Activated B cell treated with CpG ODN at 0.5 μM for 24 hours (primary cell): ENCODE results near the gene GTPBP10. TPM values are rescaled to one million over a fixed set of nuclear protein-coding genes. Genes with fewer than 3 reads are reported as not detected.

Experiments used
- ATAC-seq: fragments of 200-7000 bp; cut with Tn5 transposase; one replicate; pipeline ENCODE4 v1.10.0; 2021; ENCODE audit warnings: low read depth, mild to moderate bottlenecking, moderate library complexity
- CTCF ChIA-PET: fragments of 350-600 bp; sonication (Branson Sonifier 250); formaldehyde crosslinking; loops from one replicate; lab custom pipeline; 2021; ENCODE audit warnings: antibody characterized with exemption; lab: Charles Lee
- POLR2A ChIA-PET: fragments of 350-600 bp; sonication (Branson Sonifier 250); formaldehyde crosslinking; loops from one replicate; lab custom pipeline; 2021; ENCODE audit warnings: antibody characterized with exemption; lab: Charles Lee
- DNase-seq: peaks from one replicate; pipeline ENCODE4 v3.0.0; 2022
- H3K27ac Mint-ChIP-seq: one replicate; pipeline ENCODE4 v1.8.0; 2020; ENCODE audit warnings: mixed read lengths
- H3K27me3 Mint-ChIP-seq: one replicate; pipeline ENCODE4 v1.8.0; 2021; ENCODE audit warnings: mixed read lengths
- H3K36me3 Mint-ChIP-seq: one replicate; pipeline ENCODE4 v1.8.0; 2021; ENCODE audit warnings: low read depth, mixed read lengths
- H3K4me1 Mint-ChIP-seq: one replicate; pipeline ENCODE4 v1.8.0; 2021; ENCODE audit warnings: mixed read lengths
- H3K4me3 Mint-ChIP-seq: one replicate; pipeline ENCODE4 v1.8.0; 2020; ENCODE audit warnings: mild to moderate bottlenecking, mixed read lengths
- H3K9me3 Mint-ChIP-seq: one replicate; pipeline ENCODE4 v1.8.0; 2020; ENCODE audit warnings: mixed read lengths
- intact Hi-C: fragments of 100-400 bp; cut with micrococcal nuclease; formaldehyde crosslinking; loops from one replicate; pipeline ENCODE4 v1.15.1; 2024
- total RNA-seq: library from RNA; stranded (reverse); gene quantifications from 2 replicates; pipeline ENCODE4 v1.2.3, GENCODE V29; 2022
- TF ChIP-seq, protein P1 (sequence below): fragments of 200-600 bp; IDR thresholded peaks from one replicate; pipeline ENCODE4 v1.8.0; 2022; ENCODE audit warnings: antibody characterized with exemption, mild to moderate bottlenecking

Gene GTPBP10
- total RNA-seq, 1 donor from 2014 or later, result 28.8 TPM

DNA sequence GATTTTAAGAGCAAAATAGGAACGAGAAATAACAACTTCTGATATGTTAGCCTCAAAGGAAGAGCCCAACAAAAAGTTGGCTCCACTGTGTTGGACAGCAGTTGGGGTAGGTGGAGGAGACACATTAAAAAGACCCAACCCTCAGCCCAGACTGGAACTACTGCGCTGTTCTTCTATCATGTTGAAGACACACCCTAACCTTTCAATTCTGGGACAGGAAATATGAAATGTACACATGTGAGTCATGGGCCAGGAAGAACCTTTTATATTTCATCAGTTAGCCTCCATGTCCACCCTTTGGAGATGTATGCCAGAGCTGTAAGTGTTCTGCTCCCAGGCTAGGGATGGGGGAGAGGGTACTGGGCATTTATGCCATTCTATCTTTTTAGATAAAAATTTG is 78.9 kb downstream of the GTPBP10 start:
- CTCF ChIA-PET, result no interaction called here
- ATAC-seq (no peak), DNase-seq (no peak)
- Mint-ChIP-seq H3K36me3 (no peaks in the 10 kb centered on the region), H3K4me1 (no peaks in the 10 kb centered on the region), H3K4me3 (no peak overlapping the region), H3K27ac (no peak overlapping the region), H3K9me3 (no peaks in the 10 kb centered on the region), H3K27me3 (peaks cover 2% of the 10 kb centered on the region)
- TF ChIP-seq, protein P1, sequence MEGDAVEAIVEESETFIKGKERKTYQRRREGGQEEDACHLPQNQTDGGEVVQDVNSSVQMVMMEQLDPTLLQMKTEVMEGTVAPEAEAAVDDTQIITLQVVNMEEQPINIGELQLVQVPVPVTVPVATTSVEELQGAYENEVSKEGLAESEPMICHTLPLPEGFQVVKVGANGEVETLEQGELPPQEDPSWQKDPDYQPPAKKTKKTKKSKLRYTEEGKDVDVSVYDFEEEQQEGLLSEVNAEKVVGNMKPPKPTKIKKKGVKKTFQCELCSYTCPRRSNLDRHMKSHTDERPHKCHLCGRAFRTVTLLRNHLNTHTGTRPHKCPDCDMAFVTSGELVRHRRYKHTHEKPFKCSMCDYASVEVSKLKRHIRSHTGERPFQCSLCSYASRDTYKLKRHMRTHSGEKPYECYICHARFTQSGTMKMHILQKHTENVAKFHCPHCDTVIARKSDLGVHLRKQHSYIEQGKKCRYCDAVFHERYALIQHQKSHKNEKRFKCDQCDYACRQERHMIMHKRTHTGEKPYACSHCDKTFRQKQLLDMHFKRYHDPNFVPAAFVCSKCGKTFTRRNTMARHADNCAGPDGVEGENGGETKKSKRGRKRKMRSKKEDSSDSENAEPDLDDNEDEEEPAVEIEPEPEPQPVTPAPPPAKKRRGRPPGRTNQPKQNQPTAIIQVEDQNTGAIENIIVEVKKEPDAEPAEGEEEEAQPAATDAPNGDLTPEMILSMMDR, result no peak
- POLR2A ChIA-PET, result no interaction called here
- intact Hi-C loops, result loop anchor here (10.0 kb wide), 1 partner anchor 1881 kb away; no protein-coding TSS in a partner anchor

DNA sequence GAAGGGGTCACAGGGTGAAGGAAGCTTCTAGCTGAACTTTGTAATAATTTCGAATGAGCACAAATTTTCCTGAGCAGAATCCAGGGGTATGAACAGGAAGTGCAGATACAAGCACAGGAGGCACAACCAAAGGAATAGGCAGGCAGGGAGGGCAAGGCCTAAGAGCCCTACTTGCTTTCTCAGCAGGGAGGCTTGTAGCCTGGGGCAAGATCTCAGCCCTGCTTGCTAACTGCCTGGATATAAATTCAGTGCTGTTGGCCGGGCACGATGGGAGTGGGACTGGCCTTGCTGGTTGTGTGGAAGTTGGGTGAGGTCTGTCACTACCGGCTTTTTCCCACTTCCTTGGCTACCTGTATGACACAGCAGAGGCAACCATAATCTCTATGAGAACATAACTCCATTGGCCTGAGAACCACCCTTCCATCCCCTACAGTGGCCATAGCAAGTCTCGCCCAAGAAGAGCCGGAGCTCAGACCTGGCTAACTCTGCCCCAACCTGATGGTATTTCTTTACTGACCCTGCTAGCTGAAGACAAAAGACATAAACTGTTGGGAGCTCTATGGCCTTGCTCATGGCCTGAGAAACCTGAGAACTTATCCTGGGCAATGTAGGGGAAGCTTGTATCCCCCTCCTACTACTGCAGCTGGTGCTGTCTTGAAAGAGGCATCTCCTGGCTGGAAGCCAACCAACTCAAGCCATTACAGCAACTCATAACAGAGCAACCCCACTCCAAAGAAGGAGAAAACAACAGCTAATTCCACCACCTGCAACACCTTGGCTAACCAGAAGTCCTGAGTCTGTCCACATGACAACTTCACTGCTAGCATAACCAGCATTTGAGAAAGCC is 84.3 kb downstream of the GTPBP10 start:
- ATAC-seq (no peak), DNase-seq (no peak)
- POLR2A ChIA-PET, result no interaction called here
- no peak overlapping the region for H3K4me3 Mint-ChIP-seq
- no peaks in the 10 kb centered on the region for H3K36me3 Mint-ChIP-seq
- intact Hi-C loops, result no loop called here
- H3K27ac Mint-ChIP-seq, result no peak overlapping the region
- CTCF ChIA-PET, result interaction anchor here (0.9 to 1.5 kb wide), 5 partner anchors 9 to 278 kb away, joined by 3 to 5 read pairs (median 3); partner anchors contain the start of gene STEAP1
- H3K9me3 Mint-ChIP-seq, result peaks cover 9% of the 10 kb centered on the region
- TF ChIP-seq, protein P1, result no peak
- H3K27me3 Mint-ChIP-seq, result peaks cover 15% of the 10 kb centered on the region
- no peaks in the 10 kb centered on the region for H3K4me1 Mint-ChIP-seq

DNA sequence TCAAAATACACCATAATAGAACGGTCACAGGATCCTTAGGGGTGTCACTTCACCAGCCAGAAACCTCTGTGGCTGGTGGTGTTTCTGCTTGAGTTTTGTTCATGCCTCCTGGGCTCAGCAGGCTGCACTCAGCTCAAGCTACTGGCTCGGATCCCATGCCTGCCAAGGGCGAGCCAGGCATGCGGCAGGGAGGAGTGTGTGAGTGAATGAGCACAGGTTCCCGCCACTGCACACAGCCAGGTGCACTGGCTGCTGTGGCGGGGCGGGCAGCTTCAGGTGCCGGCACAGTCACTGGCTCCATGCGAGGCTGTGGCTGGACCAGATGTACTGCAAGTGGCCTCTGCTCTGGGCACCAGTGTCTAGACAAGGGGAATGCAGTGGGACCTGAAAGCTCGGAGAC is 86.2 kb downstream of the GTPBP10 start:
- DNase-seq (no peak), ATAC-seq (no peak)
- H3K4me1 Mint-ChIP-seq, result no peaks in the 10 kb centered on the region
- H3K27ac Mint-ChIP-seq, result no peak overlapping the region
- no peak overlapping the region for H3K4me3 Mint-ChIP-seq
- intact Hi-C loops, result no loop called here
- H3K27me3 Mint-ChIP-seq, result peaks cover 18% of the 10 kb centered on the region
- ChIA-PET POLR2A (no interaction called here), CTCF (interaction anchor here (0.7 to 1.5 kb wide), 3 partner anchors 13 to 285 kb away, joined by 4 read pairs; no protein-coding TSS in a partner anchor)
- H3K9me3 Mint-ChIP-seq, result peaks cover 12% of the 10 kb centered on the region
- no peaks in the 10 kb centered on the region for H3K36me3 Mint-ChIP-seq
- TF ChIP-seq, protein P1, result no peak

DNA sequence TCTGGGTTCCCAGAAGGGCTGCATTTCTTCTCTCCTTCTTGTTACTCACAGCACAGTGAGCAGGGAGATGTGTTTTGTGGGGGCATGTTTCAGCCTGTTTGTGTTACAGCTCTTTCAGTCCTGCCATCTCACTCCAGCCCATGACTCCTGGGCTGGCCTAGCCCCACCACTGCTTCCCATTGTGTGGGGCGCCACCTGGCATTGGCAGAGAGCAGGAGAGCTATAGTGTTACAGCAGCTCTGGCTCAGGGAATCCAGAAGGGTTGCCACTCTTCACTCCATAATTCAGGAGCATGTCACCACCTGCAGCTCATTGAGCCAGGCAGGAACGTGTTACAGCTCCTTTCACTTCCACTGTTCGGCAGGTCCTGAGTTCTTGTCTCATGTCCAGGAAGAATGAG is 86.7 kb downstream of the GTPBP10 start:
- DNase-seq, result no peak
- Mint-ChIP-seq H3K27ac (no peak overlapping the region), H3K4me1 (no peaks in the 10 kb centered on the region), H3K27me3 (peaks cover 18% of the 10 kb centered on the region), H3K9me3 (peaks cover 12% of the 10 kb centered on the region), H3K4me3 (no peak overlapping the region), H3K36me3 (no peaks in the 10 kb centered on the region)
- no peak for ATAC-seq
- TF ChIP-seq, protein P1, result no peak
- intact Hi-C loops, result no loop called here
- ChIA-PET CTCF (interaction anchor here (0.7 to 1.5 kb wide), 3 partner anchors 13 to 286 kb away, joined by 4 read pairs; no protein-coding TSS in a partner anchor), POLR2A (no interaction called here)

Other genes starting within 250 kb of the GTPBP10 start
- 0.80 and 0.86 TPM in 2 replicates for gene STEAP1, start 192.2 kb upstream of the GTPBP10 start, total RNA-seq
- not detected in 2 replicates for gene STEAP2, start 135.0 kb upstream of the GTPBP10 start, total RNA-seq
- gene CFAP69, start 101.5 kb upstream of the GTPBP10 start, total RNA-seq, result 0.62 TPM in 1 of 2 replicates, not detected in the other
- gene FAM237B, start 25.4 kb upstream of the GTPBP10 start, total RNA-seq, result not detected in 2 replicates
- gene CLDN12, start 56.7 kb downstream of the GTPBP10 start, total RNA-seq, result 6.2 and 9.0 TPM in 2 replicates
- not detected in 2 replicates for gene PTTG1IP2, start 122.9 kb downstream of the GTPBP10 start, total RNA-seq
- gene CDK14, start 249.6 kb downstream of the GTPBP10 start, total RNA-seq, result 130 and 140 TPM in 2 replicates